HEK293T (cell line): ENCODE results near the gene ELOA.

Experiments
- BHLHE40 ChIP-seq: fragments of 450-650 bp; IDR thresholded peaks from 2 replicates; pipeline ENCODE4 v1.6.1; 2016; ENCODE audit warnings: mild to moderate bottlenecking, moderate library complexity, borderline replicate concordance
- CTBP1 ChIP-seq: fragments of 450-650 bp; IDR thresholded peaks from 2 replicates; pipeline ENCODE4 v1.6.1; 2016; ENCODE audit warnings: borderline replicate concordance
- ELF4 ChIP-seq: fragments of 450-650 bp; IDR thresholded peaks from 2 replicates; pipeline ENCODE4 v1.6.1; 2017; ENCODE audit warnings: antibody characterized with exemption
- FOXK2 ChIP-seq: fragments of 450-650 bp; IDR thresholded peaks from 2 replicates; pipeline ENCODE4 v1.6.1; 2016; ENCODE audit warnings: mild to moderate bottlenecking
- HDGF ChIP-seq: fragments of 450-650 bp; IDR thresholded peaks from 2 replicates; pipeline ENCODE4 v1.6.1; 2017; ENCODE audit warnings: antibody characterized with exemption, borderline replicate concordance
- LEF1 ChIP-seq: fragments of 450-650 bp; IDR thresholded peaks from 2 replicates; pipeline ENCODE4 v1.6.1; 2017; ENCODE audit warnings: mild to moderate bottlenecking, borderline replicate concordance
- NFRKB ChIP-seq: fragments of 450-650 bp; IDR thresholded peaks from 2 replicates; pipeline ENCODE4 v1.6.1; 2016; ENCODE audit warnings: mild to moderate bottlenecking, moderate library complexity
- SP1 ChIP-seq: fragments of 450-650 bp; IDR thresholded peaks from 2 replicates; pipeline ENCODE4 v1.6.1; 2017
- SUZ12 ChIP-seq: fragments of 450-650 bp; IDR thresholded peaks from 2 replicates; pipeline ENCODE4 v1.6.1; 2016; ENCODE audit warnings: mild to moderate bottlenecking
- ZNF384 ChIP-seq: fragments of 450-650 bp; IDR thresholded peaks from 2 replicates; pipeline ENCODE4 v1.6.1; 2016

- TF ChIP-seq CTBP1, result no peak
- no peak for TF ChIP-seq NFRKB
- TF ChIP-seq FOXK2, result no peak
- no peak for TF ChIP-seq SUZ12
- no peak for TF ChIP-seq ELF4
- no peak for TF ChIP-seq SP1
- no peak for TF ChIP-seq BHLHE40
- TF ChIP-seq LEF1, result no peak
- no peak for TF ChIP-seq ZNF384
- TF ChIP-seq HDGF, result no peak
These were observed 57.4 kb downstream of the ELOA start, which contains the start of gene GALE for GRCh38 chr1:23800400-23801337.
